ENCODE results near the gene PHACTR1.

DNA sequence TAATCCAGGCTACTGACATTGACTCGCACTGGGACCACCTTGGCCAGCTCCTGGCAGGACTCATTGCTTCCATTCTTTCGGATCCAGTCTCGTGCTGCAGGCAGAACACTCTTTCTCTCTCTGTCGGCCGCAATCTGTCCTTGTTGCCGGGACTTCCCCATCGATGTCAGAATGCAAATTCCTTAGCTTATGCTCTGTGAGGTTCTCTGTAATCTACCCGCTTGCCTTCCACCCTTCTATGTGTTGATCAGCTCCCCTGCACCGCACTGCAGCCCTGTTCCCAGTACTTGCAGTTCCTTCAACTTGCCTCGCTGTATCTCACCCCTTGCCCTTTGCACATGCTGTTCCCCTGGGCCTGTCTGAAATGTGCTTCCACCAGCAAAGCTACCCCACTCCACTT lies 182.0 kb downstream of the PHACTR1 start:
- no peak for TF ChIP-seq CTCF (IDR thresholded peaks at IDR 0.05)
- no peak for TF ChIP-seq POLR2A (IDR thresholded peaks at IDR 0.05)

Data from lower leg skin (tissue), 3 donors.